ENCODE results near the gene CRB3. TPM values are rescaled to one million over a fixed set of nuclear protein-coding genes. Genes with fewer than 3 reads are reported as not detected.
"Not testable (repeated sequence)": the region's sequence is repeated elsewhere in the genome, so short reads cannot be mapped to it uniquely, and the experiment has no call there.

The CRB3 gene
- polyA plus RNA-seq, 1 donor from 2014 or later = 4.2 TPM

DNA sequence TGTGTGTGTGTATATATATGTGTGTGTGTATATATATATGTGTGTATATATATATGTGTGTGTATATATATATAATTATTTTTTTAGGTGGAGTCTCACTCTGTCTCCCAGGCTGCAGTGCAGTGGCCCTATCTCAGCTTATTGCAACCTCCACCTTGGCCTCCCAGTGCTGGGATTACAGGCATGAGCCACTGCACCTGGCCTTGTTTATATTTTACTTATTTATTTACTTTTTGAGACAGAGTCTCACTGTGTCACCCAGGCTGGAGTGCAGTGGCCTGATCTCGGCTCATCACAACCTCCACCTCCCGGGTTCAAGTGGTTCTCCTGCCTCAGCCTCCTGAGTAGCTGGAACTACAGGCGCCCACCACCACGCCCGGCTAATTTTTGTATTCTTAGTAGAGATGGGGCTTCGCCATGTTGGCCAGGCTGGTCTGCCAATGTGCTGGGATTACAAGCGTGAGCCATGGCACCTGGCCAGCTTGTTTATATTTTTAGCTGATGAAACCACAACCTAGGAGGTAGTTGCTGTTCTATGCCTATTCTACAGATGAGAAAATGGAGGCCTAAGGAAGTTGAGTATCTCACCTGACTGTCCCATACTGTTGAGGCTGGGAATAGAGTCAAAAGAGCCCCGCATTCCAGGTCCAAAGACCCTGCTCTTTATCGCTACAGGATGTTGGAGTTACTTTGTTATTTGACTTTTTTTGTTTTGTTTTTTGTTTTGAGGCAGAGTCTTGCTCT, 44.1 kb downstream of the CRB3 start:
- not testable (repeated sequence) for H3K9me3 Mint-ChIP-seq, H3K36me3 Mint-ChIP-seq, H3K27me3 Mint-ChIP-seq, H3K4me3 Mint-ChIP-seq, H3K4me1 Mint-ChIP-seq
- H3K27ac Mint-ChIP-seq = peak overlapping the region in 1 of 3 donors; percentile 59

GRCh38 chr19:6509118-6509971, 45.3 kb downstream of the CRB3 start:
- Mint-ChIP-seq H3K27ac (no peak overlapping the region), H3K27me3 (no peaks in the 10 kb centered on the region), H3K4me1 (peaks cover 0 to 4% (median 3%) of the 10 kb centered on the region in 3 donors), H3K36me3 (no peaks in the 10 kb centered on the region), H3K4me3 (peak overlapping the region in 1 of 4 donors; percentile 33), H3K9me3 (no peaks in the 10 kb centered on the region)

DNA sequence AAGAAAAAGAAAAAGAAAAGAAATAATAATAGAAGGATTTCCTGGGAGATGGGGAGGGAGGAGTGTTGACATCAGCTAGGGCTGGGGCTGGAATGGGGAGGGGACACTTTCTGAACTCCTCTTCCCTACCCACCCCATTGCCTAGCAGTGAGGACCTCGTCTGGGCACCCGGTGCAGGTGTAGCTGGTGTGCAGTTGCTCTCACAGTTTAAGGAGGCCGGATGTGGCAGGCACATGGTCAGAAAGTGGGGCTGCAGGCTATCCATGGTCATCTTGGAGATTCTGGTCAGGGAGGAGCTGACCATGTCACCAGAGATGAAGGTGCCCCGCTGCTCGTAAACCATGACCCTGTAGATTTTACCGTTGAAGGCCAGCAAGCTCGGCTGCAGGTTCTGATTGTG, 46.5 kb downstream of the CRB3 start:
- H3K27ac Mint-ChIP-seq = no peak overlapping the region
- H3K9me3 Mint-ChIP-seq = no peaks in the 10 kb centered on the region

DNA sequence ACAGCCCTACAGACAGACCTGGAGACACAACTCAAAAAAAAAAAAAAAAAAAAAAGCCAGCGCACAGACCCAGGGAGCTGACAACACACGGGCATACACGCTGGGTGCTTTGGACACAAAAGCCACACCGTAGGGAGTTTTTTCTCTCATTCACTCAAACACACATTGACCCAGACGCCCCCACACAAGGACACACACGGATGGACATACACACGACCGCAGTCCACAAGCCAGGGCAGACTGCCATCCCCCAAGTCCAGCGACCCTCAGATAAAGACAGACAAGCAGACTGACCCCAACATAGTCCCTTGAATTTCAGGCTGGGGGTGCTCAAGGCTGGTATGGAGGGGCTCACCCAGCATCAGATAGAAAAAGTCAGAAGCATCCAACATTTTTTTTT, 50.0 kb downstream of the CRB3 start:
- Mint-ChIP-seq H3K9me3 (no peaks in the 10 kb centered on the region), H3K4me3 (peak overlapping the region in 2 of 4 donors; percentile 17 to 48), H3K27me3 (no peaks in the 10 kb centered on the region), H3K36me3 (no peaks in the 10 kb centered on the region), H3K27ac (peak overlapping the region in 2 of 3 donors; percentile 2 to 18), H3K4me1 (peaks cover 15 to 22% (median 21%) of the 10 kb centered on the region in 3 donors)

More for the DNA sequence above, 46.5 kb downstream of the CRB3 start:
- Mint-ChIP-seq H3K4me3 (no peak overlapping the region), H3K36me3 (no peaks in the 10 kb centered on the region), H3K27me3 (no peaks in the 10 kb centered on the region), H3K4me1 (no peaks in the 10 kb centered on the region)

GRCh38 chr19:6514926-6515544, 51.0 kb downstream of the CRB3 start:
- Mint-ChIP-seq H3K4me3 (peak overlapping the region in 3 of 4 donors; percentile 43 to 66 (median 52)), H3K4me1 (peaks cover 18 to 25% (median 25%) of the 10 kb centered on the region in 3 donors)

DNA sequence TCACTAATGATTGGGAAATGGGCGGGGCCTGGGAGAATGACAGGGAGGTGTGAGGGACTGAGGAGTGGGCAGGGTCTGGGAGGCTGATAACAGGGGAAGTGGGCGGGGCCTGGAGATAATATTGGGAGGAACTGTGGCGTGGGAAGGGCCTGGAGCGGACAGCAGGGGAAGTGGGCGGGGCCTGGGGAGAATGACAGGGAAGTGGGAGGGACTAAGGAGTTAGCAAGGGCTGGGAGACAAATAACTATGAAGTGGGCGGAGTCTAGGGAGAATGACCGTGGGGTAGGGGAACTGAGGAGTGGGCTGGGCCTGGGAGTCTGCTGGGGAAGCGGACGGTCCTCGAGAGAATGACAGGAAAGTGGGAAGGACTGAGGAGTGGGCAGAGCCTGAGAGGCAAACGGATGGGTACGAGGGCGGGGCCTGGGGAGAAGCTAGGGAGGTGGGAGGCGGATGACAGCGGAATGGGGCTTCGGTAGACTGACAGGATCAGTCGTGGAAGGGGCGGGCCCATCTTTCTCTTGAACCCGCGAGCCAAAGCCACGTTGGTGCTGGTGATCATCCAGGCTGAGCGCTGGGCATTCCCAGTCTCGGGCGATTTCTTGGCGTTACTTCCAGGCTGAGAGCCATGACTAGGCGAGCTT, 52.1 kb downstream of the CRB3 start:
- Mint-ChIP-seq H3K4me3 (peak overlapping the region; percentile 49 to 100 (median 96)), H3K9me3 (no peaks in the 10 kb centered on the region), H3K4me1 (peaks cover 18 to 30% (median 28%) of the 10 kb centered on the region in 3 donors), H3K27me3 (no peaks in the 10 kb centered on the region), H3K27ac (peak overlapping the region in 1 of 3 donors; percentile 26), H3K36me3 (no peaks in the 10 kb centered on the region)

More at GRCh38 chr19:6514926-6515544, 51.0 kb downstream of the CRB3 start:
- no peaks in the 10 kb centered on the region for H3K36me3 Mint-ChIP-seq
- no peaks in the 10 kb centered on the region for H3K9me3 Mint-ChIP-seq
- H3K27me3 Mint-ChIP-seq = no peaks in the 10 kb centered on the region
- no peak overlapping the region for H3K27ac Mint-ChIP-seq

Other genes starting within 250 kb of the CRB3 start
- gene MLLT1, start 184.3 kb upstream of the CRB3 start, polyA plus RNA-seq = 1.7 TPM
- not detected for gene ACER1, start 130.7 kb upstream of the CRB3 start, polyA plus RNA-seq
- gene CLPP, start 102.7 kb upstream of the CRB3 start, polyA plus RNA-seq = 103 TPM
- 96.4 TPM for gene ALKBH7, start 91.5 kb upstream of the CRB3 start, polyA plus RNA-seq
- 0.65 TPM for gene PSPN, start 88.3 kb upstream of the CRB3 start, polyA plus RNA-seq
- 25.4 TPM for gene GTF2F1, start 71.1 kb upstream of the CRB3 start, polyA plus RNA-seq
- 18.7 TPM for gene KHSRP, start 39.5 kb upstream of the CRB3 start, polyA plus RNA-seq
- gene SLC25A41, start 30.5 kb upstream of the CRB3 start, polyA plus RNA-seq = not detected
- 28.2 TPM for gene SLC25A23, start 4.5 kb upstream of the CRB3 start, polyA plus RNA-seq
- 80.7 TPM for gene DENND1C, start 17.5 kb downstream of the CRB3 start, polyA plus RNA-seq
- 14.6 TPM for gene TUBB4A, start 38.0 kb downstream of the CRB3 start, polyA plus RNA-seq
- 14.7 TPM for gene TNFSF9, start 66.8 kb downstream of the CRB3 start, polyA plus RNA-seq
- gene CD70, start 126.9 kb downstream of the CRB3 start, polyA plus RNA-seq = 28.4 TPM
- gene TNFSF14, start 205.9 kb downstream of the CRB3 start, polyA plus RNA-seq = 0.25 TPM

Measured in IgD-negative memory B cell (primary cell).